Measurements from ENCODE around the gene SGTB. TPM values are rescaled to one million over a fixed set of nuclear protein-coding genes. Genes with fewer than 3 reads are reported as not detected.
A peak's percentile ranks its signal among the peaks of the same experiment; 100 is the strongest.

The SGTB gene
- 7.4 and 10.2 TPM in 2 replicates for total RNA-seq (2014; rRNA removed; shearing (Covaris generic); ENCODE audit: low replicate concordance)

- Histone ChIP-seq H3K9me3 (ENCODE audit: low read length) (no peaks in the 10 kb centered on the region), H3K9ac (ENCODE audit: low read length) (peak within 1 kb of the TSS; percentile 93), H3K4me2 (ENCODE audit: low read depth, low read length, poor library complexity, severe bottlenecking) (peak within 1 kb of the TSS; percentile 77), H3K4me3 (ENCODE audit: low read length) (peak within 1 kb of the TSS; percentile 87), H2AFZ (ENCODE audit: low read length) (peak within 1 kb of the TSS; percentile 80), H3K36me3 (ENCODE audit: insufficient read depth, low read length) (peaks cover 21% of the 10 kb centered on the region), H3K27me3 (ENCODE audit: low read length) (no peaks in the 10 kb centered on the region), H3K4me1 (ENCODE audit: low read length) (peaks cover 41% of the 10 kb centered on the region), H3K79me2 (ENCODE audit: low read length) (peaks cover 95% of the 10 kb centered on the region), H3K27ac (ENCODE audit: low read length) (peak within 1 kb of the TSS; percentile 67), H3K9me2 (replicated peaks; ENCODE audit: insufficient read depth, low read length) (no peaks in the 10 kb centered on the region), H4K20me1 (ENCODE audit: insufficient read depth, low read depth, low read length) (no peaks in the 10 kb centered on the region)
- DNase-seq = peak; percentile 94
Observed at GRCh38 chr5:65721720-65722574, at the start of gene SGTB, which contains the start of gene NLN. TSS of gene SGTB (minus strand) at chr5:65722109. CDS start at chr5:65720807, 1,302 bp downstream. TSS of gene NLN (plus strand) at chr5:65722205. CDS start at chr5:65722374, 169 bp downstream.

- no peak for DNase-seq
- H3K27me3 ChIP-seq (ENCODE audit: low read length) = no peaks in the 10 kb centered on the region
- H3K9me3 ChIP-seq (ENCODE audit: low read length) = no peaks in the 10 kb centered on the region
- no peaks in the 10 kb centered on the region for H3K9me2 ChIP-seq (replicated peaks; ENCODE audit: insufficient read depth, low read length)
- H4K20me1 ChIP-seq (ENCODE audit: insufficient read depth, low read depth, low read length) = no peaks in the 10 kb centered on the region
- H3K27ac ChIP-seq (ENCODE audit: low read length) = no peak overlapping the region
- H3K36me3 ChIP-seq (ENCODE audit: insufficient read depth, low read length) = 0 out of 2 replicates have a peak, but pooled peaks cover 6% of the 10 kb centered on the region
- H3K4me3 ChIP-seq (ENCODE audit: low read length) = no peak overlapping the region
- H3K4me2 ChIP-seq (ENCODE audit: low read depth, low read length, poor library complexity, severe bottlenecking) = no peak overlapping the region
- peaks cover 12% of the 10 kb centered on the region for H3K4me1 ChIP-seq (ENCODE audit: low read length)
- H2AFZ ChIP-seq (ENCODE audit: low read length) = no peak overlapping the region
- H3K79me2 ChIP-seq (ENCODE audit: low read length) = peaks cover 11% of the 10 kb centered on the region
- H3K9ac ChIP-seq (ENCODE audit: low read length) = no peak overlapping the region
Observed at GRCh38 chr5:65771266-65771665, 49.4 kb upstream of the SGTB start.

GRCh38 chr5:65769539-65769938 is 47.6 kb upstream of the SGTB start:
- Histone ChIP-seq H3K9me3 (ENCODE audit: low read length) (no peaks in the 10 kb centered on the region), H2AFZ (ENCODE audit: low read length) (no peak overlapping the region), H3K79me2 (ENCODE audit: low read length) (peaks cover 8% of the 10 kb centered on the region), H3K9me2 (replicated peaks; ENCODE audit: insufficient read depth, low read length) (no peaks in the 10 kb centered on the region), H3K4me3 (ENCODE audit: low read length) (no peak overlapping the region), H3K27ac (ENCODE audit: low read length) (no peak overlapping the region), H3K27me3 (ENCODE audit: low read length) (no peaks in the 10 kb centered on the region), H3K9ac (ENCODE audit: low read length) (no peak overlapping the region), H3K4me2 (ENCODE audit: low read depth, low read length, poor library complexity, severe bottlenecking) (no peak overlapping the region), H3K4me1 (ENCODE audit: low read length) (peaks cover 17% of the 10 kb centered on the region), H4K20me1 (ENCODE audit: insufficient read depth, low read depth, low read length) (no peaks in the 10 kb centered on the region), H3K36me3 (ENCODE audit: insufficient read depth, low read length) (peaks cover 10% of the 10 kb centered on the region; the same call in 1 of the 2 replicates)
- DNase-seq = no peak

GRCh38 chr5:65768723-65769346 is 46.9 kb upstream of the SGTB start:
- Histone ChIP-seq H2AFZ (ENCODE audit: low read length) (no peak overlapping the region), H3K27me3 (ENCODE audit: low read length) (no peaks in the 10 kb centered on the region), H3K9me3 (ENCODE audit: low read length) (no peaks in the 10 kb centered on the region), H3K27ac (ENCODE audit: low read length) (no peak overlapping the region), H3K79me2 (ENCODE audit: low read length) (peaks cover 8% of the 10 kb centered on the region), H4K20me1 (ENCODE audit: insufficient read depth, low read depth, low read length) (no peaks in the 10 kb centered on the region), H3K9me2 (replicated peaks; ENCODE audit: insufficient read depth, low read length) (no peaks in the 10 kb centered on the region), H3K4me1 (ENCODE audit: low read length) (peaks cover 17% of the 10 kb centered on the region), H3K4me2 (ENCODE audit: low read depth, low read length, poor library complexity, severe bottlenecking) (no peak overlapping the region), H3K9ac (ENCODE audit: low read length) (no peak overlapping the region), H3K4me3 (ENCODE audit: low read length) (no peak overlapping the region), H3K36me3 (ENCODE audit: insufficient read depth, low read length) (peaks cover 10% of the 10 kb centered on the region; the same call in 1 of the 2 replicates)
- DNase-seq = no peak

- Histone ChIP-seq H2AFZ (ENCODE audit: low read length) (no peak overlapping the region), H3K4me1 (ENCODE audit: low read length) (peaks cover 17% of the 10 kb centered on the region), H4K20me1 (ENCODE audit: insufficient read depth, low read depth, low read length) (no peaks in the 10 kb centered on the region), H3K9me3 (ENCODE audit: low read length) (no peaks in the 10 kb centered on the region), H3K36me3 (ENCODE audit: insufficient read depth, low read length) (peaks cover 19% of the 10 kb centered on the region; the same call in 1 of the 2 replicates), H3K4me3 (ENCODE audit: low read length) (no peak overlapping the region), H3K9ac (ENCODE audit: low read length) (no peak overlapping the region), H3K9me2 (replicated peaks; ENCODE audit: insufficient read depth, low read length) (no peaks in the 10 kb centered on the region), H3K79me2 (ENCODE audit: low read length) (peaks cover 17% of the 10 kb centered on the region), H3K27me3 (ENCODE audit: low read length) (no peaks in the 10 kb centered on the region), H3K4me2 (ENCODE audit: low read depth, low read length, poor library complexity, severe bottlenecking) (no peak overlapping the region), H3K27ac (ENCODE audit: low read length) (no peak overlapping the region)
- DNase-seq = no peak
Observed at GRCh38 chr5:65767565-65767964, 45.7 kb upstream of the SGTB start.

- Histone ChIP-seq H3K27ac (ENCODE audit: low read length) (no peak overlapping the region), H3K9me3 (ENCODE audit: low read length) (no peaks in the 10 kb centered on the region), H3K4me3 (ENCODE audit: low read length) (no peak overlapping the region), H3K9me2 (replicated peaks; ENCODE audit: insufficient read depth, low read length) (no peaks in the 10 kb centered on the region), H3K9ac (ENCODE audit: low read length) (no peak overlapping the region), H3K27me3 (ENCODE audit: low read length) (no peaks in the 10 kb centered on the region), H3K4me2 (ENCODE audit: low read depth, low read length, poor library complexity, severe bottlenecking) (peak overlapping the region; percentile 21), H4K20me1 (ENCODE audit: insufficient read depth, low read depth, low read length) (no peaks in the 10 kb centered on the region), H3K79me2 (ENCODE audit: low read length) (peaks cover 20% of the 10 kb centered on the region), H3K4me1 (ENCODE audit: low read length) (peaks cover 17% of the 10 kb centered on the region), H2AFZ (ENCODE audit: low read length) (no peak overlapping the region), H3K36me3 (ENCODE audit: insufficient read depth, low read length) (peaks cover 19% of the 10 kb centered on the region; the same call in 1 of the 2 replicates)
- no peak for DNase-seq
Observed at GRCh38 chr5:65766781-65767180, 44.9 kb upstream of the SGTB start.

- H3K36me3 ChIP-seq (ENCODE audit: insufficient read depth, low read length) = peaks cover 19% of the 10 kb centered on the region; the same call in 1 of the 2 replicates
- no peaks in the 10 kb centered on the region for H3K27me3 ChIP-seq (ENCODE audit: low read length)
- no peak for DNase-seq
- no peaks in the 10 kb centered on the region for H3K9me2 ChIP-seq (replicated peaks; ENCODE audit: insufficient read depth, low read length)
- H3K4me1 ChIP-seq (ENCODE audit: low read length) = peaks cover 17% of the 10 kb centered on the region
- H3K4me2 ChIP-seq (ENCODE audit: low read depth, low read length, poor library complexity, severe bottlenecking) = no peak overlapping the region
- no peaks in the 10 kb centered on the region for H4K20me1 ChIP-seq (ENCODE audit: insufficient read depth, low read depth, low read length)
- H3K79me2 ChIP-seq (ENCODE audit: low read length) = peaks cover 17% of the 10 kb centered on the region
- no peak overlapping the region for H2AFZ ChIP-seq (ENCODE audit: low read length)
- H3K9ac ChIP-seq (ENCODE audit: low read length) = no peak overlapping the region
- H3K9me3 ChIP-seq (ENCODE audit: low read length) = no peaks in the 10 kb centered on the region
- no peak overlapping the region for H3K4me3 ChIP-seq (ENCODE audit: low read length)
- no peak overlapping the region for H3K27ac ChIP-seq (ENCODE audit: low read length)
Observed at GRCh38 chr5:65766175-65766574, 44.3 kb upstream of the SGTB start.

- Histone ChIP-seq H3K4me1 (ENCODE audit: low read length) (peaks cover 17% of the 10 kb centered on the region), H3K9me2 (replicated peaks; ENCODE audit: insufficient read depth, low read length) (no peaks in the 10 kb centered on the region), H3K79me2 (ENCODE audit: low read length) (peaks cover 19% of the 10 kb centered on the region), H3K27me3 (ENCODE audit: low read length) (no peaks in the 10 kb centered on the region), H3K27ac (ENCODE audit: low read length) (no peak overlapping the region), H4K20me1 (ENCODE audit: insufficient read depth, low read depth, low read length) (no peaks in the 10 kb centered on the region), H3K4me2 (ENCODE audit: low read depth, low read length, poor library complexity, severe bottlenecking) (no peak overlapping the region), H3K4me3 (ENCODE audit: low read length) (no peak overlapping the region), H3K9me3 (ENCODE audit: low read length) (no peaks in the 10 kb centered on the region), H3K9ac (ENCODE audit: low read length) (no peak overlapping the region), H2AFZ (ENCODE audit: low read length) (no peak overlapping the region), H3K36me3 (ENCODE audit: insufficient read depth, low read length) (peaks cover 19% of the 10 kb centered on the region; the same call in 1 of the 2 replicates)
- DNase-seq = no peak
Observed at GRCh38 chr5:65765582-65765981, 43.7 kb upstream of the SGTB start.

Measured in Karpas-422 (cell line).